Liver (tissue), 3 donors: Measurements from ENCODE around the gene TCF7L1.

Source experiments
- ATF3 ChIP-seq: IDR thresholded peaks from 2 replicates; pipeline ENCODE4 v1.6.1; 2016; ENCODE audit warnings: antibody characterized with exemption
- GABPA ChIP-seq, 2 donors: IDR thresholded peaks in 1 of 2; conservative IDR thresholded peaks in 1 of 2; 2 replicates each; pipeline ENCODE4 v1.6.1; 2016; ENCODE audit warnings: antibody characterized with exemption in 2 of 2, mild to moderate bottlenecking in 1 of 2, moderate library complexity in 1 of 2
- SP1 ChIP-seq: IDR thresholded peaks from 2 replicates; pipeline ENCODE4 v1.6.1; 2018; ENCODE audit warnings: antibody characterized with exemption, mild to moderate bottlenecking
- TAF1 ChIP-seq: conservative IDR thresholded peaks from 2 replicates; pipeline ENCODE4 v1.6.1; 2016; ENCODE audit warnings: antibody characterized with exemption, mild to moderate bottlenecking
- YY1 ChIP-seq: IDR thresholded peaks from 2 replicates; pipeline ENCODE4 v1.6.1; 2016; ENCODE audit warnings: antibody characterized with exemption, mild to moderate bottlenecking
- TF ChIP-seq, protein P1 (sequence below): fragments of 150-350 bp; IDR thresholded peaks from 2 replicates; pipeline ENCODE4 v1.5.1; 2017; ENCODE audit warnings: improper control_type of control experiment, low read depth, low read length; ENCODE audit not compliant: missing input control
- donor health status: healthy.
- donor health status: healthy.

GRCh38 chr2:85137156-85137555 is 4.0 kb downstream of the TCF7L1 start:
- TF ChIP-seq TAF1 (no peak), SP1 (no peak), YY1 (no peak), ATF3 (no peak), GABPA (IDR thresholded peaks at IDR 0.05 in 1 of 2, conservative IDR thresholded peaks at IDR 0.05 in 1 of 2) (no peak)
- TF ChIP-seq, protein P1, sequence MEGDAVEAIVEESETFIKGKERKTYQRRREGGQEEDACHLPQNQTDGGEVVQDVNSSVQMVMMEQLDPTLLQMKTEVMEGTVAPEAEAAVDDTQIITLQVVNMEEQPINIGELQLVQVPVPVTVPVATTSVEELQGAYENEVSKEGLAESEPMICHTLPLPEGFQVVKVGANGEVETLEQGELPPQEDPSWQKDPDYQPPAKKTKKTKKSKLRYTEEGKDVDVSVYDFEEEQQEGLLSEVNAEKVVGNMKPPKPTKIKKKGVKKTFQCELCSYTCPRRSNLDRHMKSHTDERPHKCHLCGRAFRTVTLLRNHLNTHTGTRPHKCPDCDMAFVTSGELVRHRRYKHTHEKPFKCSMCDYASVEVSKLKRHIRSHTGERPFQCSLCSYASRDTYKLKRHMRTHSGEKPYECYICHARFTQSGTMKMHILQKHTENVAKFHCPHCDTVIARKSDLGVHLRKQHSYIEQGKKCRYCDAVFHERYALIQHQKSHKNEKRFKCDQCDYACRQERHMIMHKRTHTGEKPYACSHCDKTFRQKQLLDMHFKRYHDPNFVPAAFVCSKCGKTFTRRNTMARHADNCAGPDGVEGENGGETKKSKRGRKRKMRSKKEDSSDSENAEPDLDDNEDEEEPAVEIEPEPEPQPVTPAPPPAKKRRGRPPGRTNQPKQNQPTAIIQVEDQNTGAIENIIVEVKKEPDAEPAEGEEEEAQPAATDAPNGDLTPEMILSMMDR: no peak
